ENCODE measurements around the gene CMKLR1.

Gene CMKLR1

GRCh38 chr12:108327621-108328344 is 11.3 kb downstream of the CMKLR1 start:
- DNase-seq (ENCODE audit: extremely low read depth, low read depth), result no peak
- no peak overlapping the region for H3K4me3 ChIP-seq (replicated peaks; ENCODE audit: low read depth, low read length)
- TF ChIP-seq, protein P1, sequence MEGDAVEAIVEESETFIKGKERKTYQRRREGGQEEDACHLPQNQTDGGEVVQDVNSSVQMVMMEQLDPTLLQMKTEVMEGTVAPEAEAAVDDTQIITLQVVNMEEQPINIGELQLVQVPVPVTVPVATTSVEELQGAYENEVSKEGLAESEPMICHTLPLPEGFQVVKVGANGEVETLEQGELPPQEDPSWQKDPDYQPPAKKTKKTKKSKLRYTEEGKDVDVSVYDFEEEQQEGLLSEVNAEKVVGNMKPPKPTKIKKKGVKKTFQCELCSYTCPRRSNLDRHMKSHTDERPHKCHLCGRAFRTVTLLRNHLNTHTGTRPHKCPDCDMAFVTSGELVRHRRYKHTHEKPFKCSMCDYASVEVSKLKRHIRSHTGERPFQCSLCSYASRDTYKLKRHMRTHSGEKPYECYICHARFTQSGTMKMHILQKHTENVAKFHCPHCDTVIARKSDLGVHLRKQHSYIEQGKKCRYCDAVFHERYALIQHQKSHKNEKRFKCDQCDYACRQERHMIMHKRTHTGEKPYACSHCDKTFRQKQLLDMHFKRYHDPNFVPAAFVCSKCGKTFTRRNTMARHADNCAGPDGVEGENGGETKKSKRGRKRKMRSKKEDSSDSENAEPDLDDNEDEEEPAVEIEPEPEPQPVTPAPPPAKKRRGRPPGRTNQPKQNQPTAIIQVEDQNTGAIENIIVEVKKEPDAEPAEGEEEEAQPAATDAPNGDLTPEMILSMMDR (IDR thresholded peaks at IDR 0.05; ENCODE audit: low read depth, low read length, missing control alignments), result no peak

DNA sequence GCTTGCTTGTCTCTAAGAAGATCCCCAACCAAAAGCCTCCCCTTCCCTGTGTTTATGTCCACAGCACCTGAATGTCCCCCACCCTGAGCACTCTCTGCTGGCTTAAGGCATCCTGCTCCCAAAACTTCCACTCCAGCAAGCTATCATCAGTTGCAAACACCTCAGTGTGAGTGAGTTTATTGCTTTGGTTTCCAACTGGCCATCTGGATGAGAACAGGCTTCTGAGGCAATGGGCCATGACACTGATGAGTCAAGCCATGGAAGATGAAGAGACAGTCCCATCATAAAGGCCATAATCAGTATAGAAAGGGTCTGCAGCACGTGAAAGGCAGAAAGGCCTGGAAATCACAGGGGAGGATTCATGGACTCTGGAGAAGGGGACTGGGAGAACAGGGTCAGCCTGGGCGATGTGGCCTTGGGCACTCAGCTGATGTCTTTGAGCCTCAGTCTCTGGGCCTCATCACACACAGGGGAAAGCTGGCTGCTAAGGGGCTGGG is 12.8 kb downstream of the CMKLR1 start:
- H3K4me3 ChIP-seq (replicated peaks; ENCODE audit: low read depth, low read length), result no peak overlapping the region
- DNase-seq (ENCODE audit: extremely low read depth, low read depth), result no peak
- TF ChIP-seq, protein P1 (IDR thresholded peaks at IDR 0.05; ENCODE audit: low read depth, low read length, missing control alignments), result no peak

GRCh38 chr12:108325549-108325948 is 13.6 kb downstream of the CMKLR1 start:
- DNase-seq (ENCODE audit: extremely low read depth, low read depth), result no peak
- TF ChIP-seq, protein P1 (IDR thresholded peaks at IDR 0.05; ENCODE audit: low read depth, low read length, missing control alignments), result no peak
- H3K4me3 ChIP-seq (replicated peaks; ENCODE audit: low read depth, low read length), result no peak overlapping the region

DNA sequence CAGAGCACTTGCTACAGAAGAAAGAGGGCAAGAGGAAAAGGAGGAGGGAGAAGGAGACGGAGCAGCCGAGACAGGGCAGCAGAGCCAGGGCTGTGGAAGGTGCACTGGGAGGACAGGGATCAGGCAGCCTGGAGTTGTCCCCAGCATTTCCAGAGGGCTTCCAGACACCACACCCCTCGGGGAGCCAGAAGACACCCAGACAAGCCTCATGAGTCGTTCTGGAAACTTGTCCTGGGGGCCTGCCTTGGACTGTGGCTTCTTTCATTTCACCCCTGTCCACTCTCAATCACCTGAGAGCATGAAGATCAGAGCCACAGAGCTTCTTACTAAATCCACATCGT is 14.1 kb downstream of the CMKLR1 start:
- no peak overlapping the region for H3K4me3 ChIP-seq (replicated peaks; ENCODE audit: low read depth, low read length)
- no peak for DNase-seq (ENCODE audit: extremely low read depth, low read depth)

GRCh38 chr12:108324351-108325017 is 14.6 kb downstream of the CMKLR1 start:
- H3K4me3 ChIP-seq (replicated peaks; ENCODE audit: low read depth, low read length), result no peak overlapping the region
- TF ChIP-seq, protein P1 (IDR thresholded peaks at IDR 0.05; ENCODE audit: low read depth, low read length, missing control alignments), result no peak
- no peak for DNase-seq (ENCODE audit: extremely low read depth, low read depth)

More for the DNA sequence above, 14.1 kb downstream of the CMKLR1 start:
- TF ChIP-seq, protein P1 (IDR thresholded peaks at IDR 0.05; ENCODE audit: low read depth, low read length, missing control alignments), result no peak

GRCh38 chr12:108323581-108323980 is 15.5 kb downstream of the CMKLR1 start:
- TF ChIP-seq, protein P1 (IDR thresholded peaks at IDR 0.05; ENCODE audit: low read depth, low read length, missing control alignments), result no peak
- H3K4me3 ChIP-seq (replicated peaks; ENCODE audit: low read depth, low read length), result no peak overlapping the region
- no peak for DNase-seq (ENCODE audit: extremely low read depth, low read depth)
